H1 (cell line): Measurements from ENCODE around the gene ACSF2. TPM values are rescaled to one million over a fixed set of nuclear protein-coding genes. Genes with fewer than 3 reads are reported as not detected.

Experiments
- CTCF ChIA-PET: fragments of 300-600 bp; sonication (Branson Sonifier 250); formaldehyde crosslinking; loops from one replicate; lab custom pipeline; 2021; ENCODE audit not compliant: partially characterized antibody; lab: Charles Lee
- POLR2A ChIA-PET: fragments of 300-600 bp; sonication (Branson Sonifier 250); formaldehyde crosslinking; loops from one replicate; lab custom pipeline; 2021; ENCODE audit warnings: inconsistent platforms; ENCODE audit not compliant: partially characterized antibody; lab: Charles Lee
- DNase-seq, 2 experiments: peaks; one replicate each; pipeline versions ENCODE4 v3.0.0 to v3.0.0-alpha.2; 2010 to 2022; ENCODE audit warnings: low spot score in 2 of 2, low read depth in 1 of 2, mixed read lengths in 1 of 2
- FAIRE-seq: peaks from 2 replicates; lab custom pipeline; 2011; peaks lifted over from hg19 to GRCh38; lab: Jason Lieb, UNC
- H2AFZ ChIP-seq: 2 replicates; pipeline ENCODE4 v1.8.1; 2012; ENCODE audit warnings: low read length, inconsistent platforms
- H2AK5ac ChIP-seq: 2 replicates; pipeline ENCODE4 v1.6.1; 2013; ENCODE audit warnings: low read depth, low read length
- H2BK120ac ChIP-seq: replicated peaks from 2 replicates; pipeline ENCODE3; 2013; ENCODE audit warnings: low read depth, low read length, inconsistent platforms
- H2BK12ac ChIP-seq: 2 replicates; pipeline ENCODE4 v1.6.1; 2013; ENCODE audit warnings: low read depth, low read length
- H2BK15ac ChIP-seq: 2 replicates; pipeline ENCODE4 v1.6.1; 2013; ENCODE audit warnings: low read length
- H2BK20ac ChIP-seq: 2 replicates; pipeline ENCODE4 v1.6.1; 2013; ENCODE audit warnings: low read length
- H2BK5ac ChIP-seq: 2 replicates; pipeline ENCODE4 v1.6.1; 2013; ENCODE audit warnings: low read depth, low read length
- H3K14ac ChIP-seq: 2 replicates; pipeline ENCODE4 v1.6.1; 2013; ENCODE audit warnings: inconsistent platforms; ENCODE audit not compliant: insufficient read length
- H3K18ac ChIP-seq: 2 replicates; pipeline ENCODE4 v1.6.1; 2013; ENCODE audit warnings: low read length; ENCODE audit errors: extremely low read depth
- H3K23ac ChIP-seq: 2 replicates; pipeline ENCODE4 v1.6.1; 2013; ENCODE audit warnings: inconsistent platforms; ENCODE audit not compliant: insufficient read length
- H3K23me2 ChIP-seq: 2 replicates; pipeline ENCODE4 v1.6.1; 2013; ENCODE audit warnings: low read depth, low read length
- H3K27ac ChIP-seq: 2 replicates; pipeline ENCODE4 v1.6.1; 2011; ENCODE audit warnings: low read depth, low read length, inconsistent platforms
- H3K27me3 ChIP-seq, 4 experiments: replicated peaks in 1 of 4; 1 replicate in 1 of 4; 2 replicates in 3 of 4; pipeline versions ENCODE4 v1.6.1 to v1.8.1; 2011 to 2013; ENCODE audit warnings: low read length in 3 of 4, mild to moderate bottlenecking in 3 of 4, inconsistent platforms in 2 of 4, mixed read lengths in 2 of 4, moderate library complexity in 1 of 4; ENCODE audit not compliant: control insufficient read depth in 3 of 4, insufficient read depth in 3 of 4; ENCODE audit errors: extremely low read depth in 1 of 4
- H3K36me3 ChIP-seq, 4 experiments: 2 replicates each; pipeline versions ENCODE4 v1.6.1 to v1.8.1; 2011 to 2013; ENCODE audit warnings: mild to moderate bottlenecking in 4 of 4, low read length in 3 of 4, moderate library complexity in 2 of 4, control low read depth in 1 of 4, inconsistent platforms in 1 of 4; ENCODE audit not compliant: insufficient read depth in 4 of 4, control insufficient read depth in 2 of 4
- H3K4ac ChIP-seq: replicated peaks from 2 replicates; pipeline ENCODE3; 2013; ENCODE audit warnings: low read length, low read depth, mixed read lengths, inconsistent platforms; ENCODE audit not compliant: insufficient read length
- H3K4me1 ChIP-seq, 4 experiments: replicated peaks in 1 of 4; 1 replicate in 1 of 4; 2 replicates in 3 of 4; pipeline versions ENCODE4 v1.6.1 to v1.8.1; 2011 to 2013; ENCODE audit warnings: low read length in 3 of 4, inconsistent platforms in 2 of 4, mixed read lengths in 1 of 4; ENCODE audit not compliant: insufficient read depth in 4 of 4, control insufficient read depth in 3 of 4
- H3K4me2 ChIP-seq, 2 experiments: 2 replicates each; pipeline versions ENCODE4 v1.6.1 to v1.8.1; 2011 to 2013; ENCODE audit warnings: low read depth in 2 of 2, low read length in 2 of 2, control low read depth in 1 of 2, inconsistent platforms in 1 of 2, mild to moderate bottlenecking in 1 of 2; ENCODE audit not compliant: insufficient read depth in 1 of 2
- H3K4me3 ChIP-seq, 4 experiments: fragments of 200-600, 300-600 bp in 1 of 4; sonication (generic), shearing (Covaris generic), sonication (Bioruptor Twin) in 1 of 4; 2 replicates each; pipeline versions ENCODE4 v1.5.1 to v1.8.1; 2011 to 2016; ENCODE audit warnings: low read length in 4 of 4, low read depth in 3 of 4, control low read depth in 2 of 4, inconsistent platforms in 2 of 4, mild to moderate bottlenecking in 2 of 4, mixed read lengths in 1 of 4, moderate library complexity in 1 of 4; ENCODE audit not compliant: insufficient read depth in 2 of 4; ENCODE audit errors: extremely low read depth in 1 of 4
- H3K56ac ChIP-seq: replicated peaks from 2 replicates; pipeline ENCODE3; 2013; ENCODE audit warnings: low read depth, mild to moderate bottlenecking, mixed read lengths, low read length, inconsistent platforms; ENCODE audit not compliant: insufficient read length
- H3K79me1 ChIP-seq: 2 replicates; pipeline ENCODE4 v1.6.1; 2013; ENCODE audit warnings: low read depth, low read length, control low read depth
- H3K79me2 ChIP-seq, 2 experiments: 2 replicates each; pipeline versions ENCODE4 v1.6.1 to v1.8.1; 2012 to 2013; ENCODE audit warnings: low read length in 2 of 2, mild to moderate bottlenecking in 2 of 2, inconsistent platforms in 1 of 2; ENCODE audit not compliant: insufficient read depth in 2 of 2, control insufficient read depth in 1 of 2
- H3K9ac ChIP-seq, 4 experiments: replicated peaks in 1 of 4; 1 replicate in 1 of 4; 2 replicates in 3 of 4; pipeline versions ENCODE4 v1.6.1 to v1.8.1; 2011 to 2013; ENCODE audit warnings: low read depth in 3 of 4, low read length in 3 of 4, control low read depth in 2 of 4, mild to moderate bottlenecking in 2 of 4, moderate library complexity in 2 of 4, inconsistent platforms in 1 of 4; ENCODE audit errors: extremely low read depth in 1 of 4
- H3K9me3 ChIP-seq, 2 experiments: 2 replicates each; pipeline versions ENCODE4 v1.6.1 to v1.8.1; 2012 to 2013; ENCODE audit warnings: mild to moderate bottlenecking in 2 of 2, moderate library complexity in 2 of 2, control low read depth in 1 of 2, inconsistent platforms in 1 of 2, low read depth in 1 of 2, low read length in 1 of 2, mixed read lengths in 1 of 2; ENCODE audit not compliant: insufficient read depth in 2 of 2
- H4K20me1 ChIP-seq, 2 experiments: replicated peaks in 1 of 2; 2 replicates each; pipeline versions ENCODE3 to v1.8.1; 2011 to 2013; ENCODE audit warnings: inconsistent platforms in 2 of 2, low read length in 2 of 2, mild to moderate bottlenecking in 1 of 2; ENCODE audit not compliant: insufficient read depth in 2 of 2, control insufficient read depth in 1 of 2
- H4K5ac ChIP-seq: 2 replicates; pipeline ENCODE4 v1.6.1; 2013; ENCODE audit warnings: low read length, low read depth, mixed read lengths, inconsistent platforms; ENCODE audit not compliant: insufficient read length
- H4K8ac ChIP-seq: 2 replicates; pipeline ENCODE4 v1.8.0; 2013; ENCODE audit warnings: mild to moderate bottlenecking, moderate library complexity, low read length, inconsistent platforms; ENCODE audit not compliant: insufficient read depth; ENCODE audit errors: extremely low read depth
- H4K91ac ChIP-seq: replicated peaks from 2 replicates; pipeline ENCODE3; 2013; ENCODE audit warnings: low read length, mixed read lengths, inconsistent platforms; ENCODE audit not compliant: insufficient read length
- E2F6 ChIP-seq: IDR thresholded peaks from 2 replicates; pipeline ENCODE4 v1.6.1; 2012; ENCODE audit warnings: inconsistent platforms
- SIRT6 ChIP-seq: IDR thresholded peaks from one replicate; pipeline ENCODE4 v1.7.1; 2012; ENCODE audit warnings: low read length, inconsistent platforms
- SRF ChIP-seq: IDR thresholded peaks from 2 replicates; pipeline ENCODE4 v1.6.1; 2011; ENCODE audit warnings: mild to moderate bottlenecking, low read depth, low read length, moderate library complexity
- YY1 ChIP-seq: IDR thresholded peaks from 2 replicates; pipeline ENCODE4 v1.6.1; 2011; ENCODE audit warnings: low read depth, mild to moderate bottlenecking, low read length
- WGBS, 2 experiments: shearing (Covaris generic) in 1 of 2; methylation state at CpG; one replicate each; pipeline versions ENCODE4 v1.1.6 to v1.1.7; 2013 to 2015; ENCODE audit warnings: low lambda C conversion rate in 2 of 2, mixed read lengths in 2 of 2, inconsistent platforms in 1 of 2, low coverage in 1 of 2, missing lambda C conversion rate in 1 of 2; ENCODE audit not compliant: insufficient replicate concordance in 2 of 2, insufficient coverage in 1 of 2, insufficient read length in 1 of 2; ENCODE audit errors: extremely low coverage in 1 of 2, missing lambda C conversion rate in 1 of 2; 5-methylcytosine and 5-hydroxymethylcytosine counted together
- polyA plus RNA-seq, 7 experiments: library from polyadenylated mRNA; depleted of rRNA in 3 of 7; stranded (reverse) in 5 of 7; unstranded in 2 of 7; fragments of >200 nt in 5 of 7; fragments of 200-250 nt in 2 of 7; gene quantifications; 1 replicate in 5 of 7; 2 replicates in 1 of 7; 4 replicates in 1 of 7; pipeline versions ENCODE4 v1.2.1 to v1.2.3, GENCODE V29; 2011 to 2013; ENCODE audit warnings: missing spikeins in 2 of 7, mixed read lengths in 2 of 7
- total RNA-seq: library from RNA; stranded (reverse); fragmentation: NEBNext Ultra II Directional; extraction: Animal tissue kit (Norgen Biotek cat#: 25700); gene quantifications from 2 replicates; pipeline ENCODE4 v1.2.1, GENCODE V29; 2021

Gene ACSF2
- total and polyA plus RNA-seq, 2 of the 8 experiments (the other 6 are each of a cell fraction or from before 2014, with no cell fraction given) = 14.5 to 16.3 TPM

DNA sequence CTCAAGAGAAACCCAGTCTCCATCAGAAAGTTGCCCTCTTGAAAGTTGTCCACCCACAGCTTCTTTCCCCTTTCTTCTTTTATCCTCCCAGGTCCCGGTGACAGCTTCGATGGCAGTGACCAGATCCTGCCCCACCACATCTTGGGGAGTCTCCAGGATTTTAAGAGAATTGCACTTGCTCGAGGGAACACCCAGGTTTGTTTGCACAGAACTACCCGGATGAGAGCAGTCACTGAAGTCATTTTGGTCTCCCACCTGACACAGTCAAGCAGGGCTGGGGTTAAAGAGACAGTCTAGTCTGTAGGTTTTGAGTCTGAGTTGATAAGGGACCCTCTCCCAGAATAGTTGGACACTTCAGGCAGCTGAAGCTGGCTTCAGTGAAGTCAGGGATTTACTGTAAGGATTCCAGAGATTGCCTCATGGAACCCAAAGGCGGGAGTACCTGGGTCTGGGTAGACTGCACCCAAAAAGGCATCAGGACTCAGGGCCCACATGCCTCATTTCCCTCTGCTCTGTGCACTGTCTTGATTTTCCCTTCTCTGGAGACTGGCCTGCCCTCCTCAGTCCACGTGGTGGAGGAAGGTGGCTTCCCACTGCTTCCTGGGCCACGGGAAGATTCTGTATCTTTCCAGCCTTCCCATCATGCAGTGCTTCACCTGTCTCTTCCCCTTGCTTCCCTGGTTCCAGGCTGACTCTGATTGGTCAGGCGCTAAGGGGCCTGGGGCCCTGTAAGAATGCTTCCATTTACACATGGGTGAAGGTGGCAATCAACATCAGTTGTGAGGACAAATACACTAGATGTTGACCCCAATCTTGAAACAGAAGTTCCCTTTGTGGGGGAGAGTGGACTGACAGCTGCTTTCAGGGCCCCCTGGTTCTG is 91.7 kb downstream of the ACSF2 start:
- Histone ChIP-seq H2BK5ac (no peak overlapping the region), H4K8ac (no peak overlapping the region), H2BK12ac (no peak overlapping the region), H2AK5ac (no peak overlapping the region), H3K4ac (no peak overlapping the region), H3K23ac (no peak overlapping the region), H3K79me2 (no peaks in the 10 kb centered on the region), H2BK15ac (no peak overlapping the region), H3K4me3 (no peak overlapping the region), H4K91ac (peak overlapping the region; percentile 72), H4K20me1 (no peaks in the 10 kb centered on the region), H3K27me3 (no peaks in the 10 kb centered on the region; a peak in 1 of 7 replicates), H3K23me2 (no peaks in the 10 kb centered on the region), H3K56ac (no peak overlapping the region), H2AFZ (0 out of 2 replicates have a peak overlapping the region, but pooled peaks have one; percentile 3), H3K36me3 (no peaks in the 10 kb centered on the region), H2BK20ac (0 out of 2 replicates have a peak overlapping the region, but pooled peaks have one; percentile 32), H3K18ac (no peak overlapping the region), H3K79me1 (no peaks in the 10 kb centered on the region), H3K27ac (no peak overlapping the region), H3K9me3 (no peaks in the 10 kb centered on the region), H2BK120ac (no peak overlapping the region), H4K5ac (no peak overlapping the region), H3K4me1 (peaks cover 0 to 2% (median 0%) of the 10 kb centered on the region in 4 experiments; a peak in 2 of 7 replicates), H3K9ac (no peak overlapping the region; a peak in 1 of 7 replicates), H3K14ac (no peak overlapping the region), H3K4me2 (no peak overlapping the region)
- 82% methylated on average over 8 of the region's 8 CpGs; no CpG with 5 or more reads in 1 of the 2 experiments for WGBS, 2 experiments
- ChIA-PET POLR2A (interaction anchor here (0.7 to 1.0 kb wide), 2 partner anchors 10 to 11 kb away, joined by 3 to 4 read pairs; no protein-coding TSS in a partner anchor), CTCF (interaction anchor here (0.9 to 2.8 kb wide), 7 partner anchors 10 to 35 kb away, joined by 3 to 12 read pairs (median 4); partner anchors contain the start of gene EPN3)
- TF ChIP-seq SRF (no peak), E2F6 (0 out of 2 replicates have a peak, but pooled peaks have one; percentile 46), SIRT6 (no peak), YY1 (no peak)
- no peak for DNase-seq
- FAIRE-seq = no peak
